ENCODE data around the gene TEX50. TPM values are rescaled to one million over a fixed set of nuclear protein-coding genes. Genes with fewer than 3 reads are reported as not detected.
"Not testable (repeated sequence)": the region's sequence is repeated elsewhere in the genome, so short reads cannot be mapped to it uniquely, and the experiment has no call there.

The TEX50 gene
- total and polyA plus RNA-seq, 2 donors (not counting 3 experiments of a cell fraction or from before 2014, with no cell fraction given), result not detected

GRCh38 chr1:173628888-173629287 lies 6.2 kb upstream of the TEX50 start:
- POLR2A ChIA-PET, result no interaction called here
- Histone ChIP-seq H3K4me3 (replicated peaks in 1 of 3; ENCODE audit: insufficient read depth in 1 of 3, low read depth in 1 of 3, low read length in 3 of 3) (no peak overlapping the region), H3K9ac (replicated peaks; ENCODE audit: extremely low read depth, insufficient read depth, low read length) (no peak overlapping the region), H2AFZ (ENCODE audit: low read depth, low read length) (no peak overlapping the region), H3K9me1 (replicated peaks; ENCODE audit: control insufficient read depth, extremely low read depth, insufficient read depth, low read length) (no peaks in the 10 kb centered on the region), H3K27me3 (ENCODE audit: control insufficient read depth in 2 of 2, insufficient read depth in 2 of 2, low read length in 2 of 2) (peaks cover 0 to 2% of the 10 kb centered on the region in 2 experiments), H3K79me2 (ENCODE audit: control insufficient read depth, insufficient read depth, low read length) (no peaks in the 10 kb centered on the region), H4K20me1 (replicated peaks; ENCODE audit: control insufficient read depth, extremely low read depth, insufficient read depth, low read length) (no peaks in the 10 kb centered on the region), H3K4me2 (ENCODE audit: insufficient read depth, low read length) (no peak overlapping the region), H3K27ac (ENCODE audit: insufficient read depth, low read depth, low read length) (no peak overlapping the region), H3K4me1 (ENCODE audit: control insufficient read depth, extremely low read depth, insufficient read depth, low read length) (no peaks in the 10 kb centered on the region), H3K36me3 (ENCODE audit: control insufficient read depth in 2 of 2, extremely low read depth in 1 of 2, insufficient read depth in 2 of 2, low read length in 2 of 2) (no peaks in the 10 kb centered on the region), H3K9me3 (replicated peaks; ENCODE audit: control insufficient read depth, insufficient read depth, low read length) (no peaks in the 10 kb centered on the region)
- intact Hi-C loops (cut with micrococcal nuclease) (no loop called here), dilution Hi-C loops (cut with MboI; ENCODE audit: extremely low pct_ligation_motif_present, low sequenced_read_pairs) (no loop called here)
- no peak for TF ChIP-seq FOS (IDR thresholded peaks at IDR 0.05; ENCODE audit: borderline replicate concordance, insufficient read depth, low read length)
- TF ChIP-seq POLR2AphosphoS5 (IDR thresholded peaks at IDR 0.05; ENCODE audit: insufficient read depth, low read depth, low read length), result no peak
- TF ChIP-seq GATA2 (IDR thresholded peaks at IDR 0.05; ENCODE audit: insufficient read depth, insufficient read length, low read depth, low read length), result no peak
- no peak for TF ChIP-seq EZH2 (IDR thresholded peaks at IDR 0.05; ENCODE audit: borderline replicate concordance, low read depth, low read length, severe bottlenecking)
- no peak for TF ChIP-seq CTCF (IDR thresholded peaks at IDR 0.05; ENCODE audit: extremely low read depth in 1 of 2, insufficient read depth in 1 of 2, low read depth in 1 of 2, low read length in 2 of 2)
- TF ChIP-seq POLR2A (IDR thresholded peaks at IDR 0.05; ENCODE audit: low read depth, low read length), result no peak
- TF ChIP-seq MAX (IDR thresholded peaks at IDR 0.05; ENCODE audit: insufficient read depth, insufficient read length), result no peak
- TF ChIP-seq MYC (IDR thresholded peaks at IDR 0.05; ENCODE audit: low read depth, low read length), result no peak
- TF ChIP-seq JUN (IDR thresholded peaks at IDR 0.05; ENCODE audit: borderline replicate concordance, insufficient read depth, insufficient read length, low read depth), result no peak
- DNase-seq (ENCODE audit: low read depth, low spot score) (no peak), FAIRE-seq (no peak)
- no TSS peak for BruUV-seq (replicated peaks)
- CTCF ChIA-PET, result no interaction called here

GRCh38 chr1:173637236-173638042 lies 2.3 kb downstream of the TEX50 start:
- H3K27ac ChIP-seq (ENCODE audit: insufficient read depth, low read depth, low read length); DNase-seq (ENCODE audit: low read depth, low spot score); H4K20me1 ChIP-seq (replicated peaks; ENCODE audit: control insufficient read depth, extremely low read depth, insufficient read depth, low read length); H2AFZ ChIP-seq (ENCODE audit: low read depth, low read length); H3K36me3 ChIP-seq (ENCODE audit: control insufficient read depth in 2 of 2, extremely low read depth in 1 of 2, insufficient read depth in 2 of 2, low read length in 2 of 2); H3K79me2 ChIP-seq (ENCODE audit: control insufficient read depth, insufficient read depth, low read length); H3K9ac ChIP-seq (replicated peaks; ENCODE audit: extremely low read depth, insufficient read depth, low read length); H3K27me3 ChIP-seq (ENCODE audit: control insufficient read depth in 2 of 2, insufficient read depth in 2 of 2, low read length in 2 of 2); POLR2A ChIA-PET; intact Hi-C loops (cut with micrococcal nuclease); H3K4me3 ChIP-seq (replicated peaks in 1 of 3; ENCODE audit: insufficient read depth in 1 of 3, low read depth in 1 of 3, low read length in 3 of 3); H3K4me2 ChIP-seq (ENCODE audit: insufficient read depth, low read length); H3K9me1 ChIP-seq (replicated peaks; ENCODE audit: control insufficient read depth, extremely low read depth, insufficient read depth, low read length); FAIRE-seq; H3K9me3 ChIP-seq (replicated peaks; ENCODE audit: control insufficient read depth, insufficient read depth, low read length); H3K4me1 ChIP-seq (ENCODE audit: control insufficient read depth, extremely low read depth, insufficient read depth, low read length); CTCF ChIA-PET; dilution Hi-C loops (cut with MboI; ENCODE audit: extremely low pct_ligation_motif_present, low sequenced_read_pairs); BruUV-seq (replicated peaks): not testable (repeated sequence)
